ENCODE measurements around the gene CARD11. TPM values are rescaled to one million over a fixed set of nuclear protein-coding genes. Genes with fewer than 3 reads are reported as not detected.

The CARD11 gene
- total RNA-seq, 1 donor from 2014 or later, result 1.4 TPM

GRCh38 chr7:2864999-2865670, 178.5 kb downstream of the CARD11 start:
- DNase-seq, result peak; percentile 87

GRCh38 chr7:2864204-2864985, 179.3 kb downstream of the CARD11 start:
- peak; percentile 13 for DNase-seq

- peak; percentile 92 for DNase-seq
Measured at GRCh38 chr7:2863461-2864066, 180.1 kb downstream of the CARD11 start.

GRCh38 chr7:2862831-2863361, 180.8 kb downstream of the CARD11 start:
- no peak for DNase-seq

GRCh38 chr7:2861509-2861908, 182.2 kb downstream of the CARD11 start:
- DNase-seq, result no peak

- DNase-seq, result no peak
Measured at GRCh38 chr7:2860627-2861133, 183.0 kb downstream of the CARD11 start.

GRCh38 chr7:2859952-2860351, 183.7 kb downstream of the CARD11 start:
- DNase-seq, result no peak

GRCh38 chr7:2858621-2859020, 185.0 kb downstream of the CARD11 start:
- no peak for DNase-seq

GRCh38 chr7:2856388-2857169, 187.1 kb downstream of the CARD11 start:
- peak; percentile 51 for DNase-seq

Other genes with a start within 250 kb of the CARD11 start
- 17.4 and 78.6 TPM in 2 replicates for gene GNA12, start 199.6 kb downstream of the CARD11 start, total RNA-seq